Type B pancreatic cell (in vitro differentiated cells): ENCODE data around the gene TMEM72. TPM values are rescaled to one million over a fixed set of nuclear protein-coding genes. Genes with fewer than 3 reads are reported as not detected.

Source experiments
- DNase-seq: peaks from one replicate; pipeline ENCODE4 v3.0.0; 2021; ENCODE audit warnings: mixed read lengths; ENCODE audit not compliant: unreplicated experiment; ENCODE audit errors: extremely low spot score
- H3K27ac Mint-ChIP-seq: 2 replicates; pipeline ENCODE4 v1.8.0; 2021; ENCODE audit warnings: mild to moderate bottlenecking, mixed read lengths
- H3K27me3 Mint-ChIP-seq: 2 replicates; pipeline ENCODE4 v1.8.0; 2021; ENCODE audit warnings: mixed read lengths
- H3K36me3 Mint-ChIP-seq: 2 replicates; pipeline ENCODE4 v1.8.0; 2021; ENCODE audit warnings: mixed read lengths
- H3K4me1 Mint-ChIP-seq: one replicate; pipeline ENCODE4 v1.8.0; 2021; ENCODE audit warnings: mixed read lengths; ENCODE audit not compliant: unreplicated experiment
- H3K4me3 Mint-ChIP-seq: 2 replicates; pipeline ENCODE4 v1.8.0; 2021; ENCODE audit warnings: mild to moderate bottlenecking, mixed read lengths
- H3K9me3 Mint-ChIP-seq: 2 replicates; pipeline ENCODE4 v1.8.0; 2021; ENCODE audit warnings: mixed read lengths
- CTCF ChIP-seq: fragments of 200-600 bp; sonication (generic); conservative IDR thresholded peaks from 2 replicates; pipeline ENCODE4 v1.5.0; 2021; ENCODE audit warnings: antibody characterized with exemption, mild to moderate bottlenecking
- total RNA-seq: library from RNA; stranded (reverse); gene quantifications from 2 replicates; pipeline ENCODE4 v1.2.1, GENCODE V29; 2021; ENCODE audit warnings: low replicate concordance

The TMEM72 gene
- total RNA-seq, 1 donor from 2014 or later: 1.2 TPM

GRCh38 chr10:44883593-44884331, 27.4 kb upstream of the TMEM72 start:
- H3K9me3 Mint-ChIP-seq: no peaks in the 10 kb centered on the region
- no peak for TF ChIP-seq CTCF
- no peak overlapping the region for H3K27ac Mint-ChIP-seq
- no peak for DNase-seq
- H3K4me3 Mint-ChIP-seq: no peak overlapping the region
- H3K4me1 Mint-ChIP-seq: peaks cover 39% of the 10 kb centered on the region
- H3K27me3 Mint-ChIP-seq: peaks cover 27% of the 10 kb centered on the region
- H3K36me3 Mint-ChIP-seq: no peaks in the 10 kb centered on the region

GRCh38 chr10:44885710-44886109, 25.4 kb upstream of the TMEM72 start:
- no peak overlapping the region for H3K4me3 Mint-ChIP-seq
- no peak for DNase-seq
- H3K36me3 Mint-ChIP-seq: no peaks in the 10 kb centered on the region
- peaks cover 32% of the 10 kb centered on the region for H3K4me1 Mint-ChIP-seq
- H3K27ac Mint-ChIP-seq: no peak overlapping the region
- TF ChIP-seq CTCF: no peak
- H3K9me3 Mint-ChIP-seq: no peaks in the 10 kb centered on the region
- H3K27me3 Mint-ChIP-seq: peaks cover 13% of the 10 kb centered on the region

GRCh38 chr10:44886966-44887365, 24.2 kb upstream of the TMEM72 start:
- Mint-ChIP-seq H3K4me1 (peaks cover 34% of the 10 kb centered on the region), H3K4me3 (no peak overlapping the region), H3K9me3 (no peaks in the 10 kb centered on the region), H3K27ac (no peak overlapping the region), H3K27me3 (peaks cover 8% of the 10 kb centered on the region), H3K36me3 (no peaks in the 10 kb centered on the region)
- no peak for DNase-seq
- TF ChIP-seq CTCF: no peak

GRCh38 chr10:44888886-44889285, 22.3 kb upstream of the TMEM72 start:
- H3K4me3 Mint-ChIP-seq: no peak overlapping the region
- no peak overlapping the region for H3K27ac Mint-ChIP-seq
- peaks cover 28% of the 10 kb centered on the region for H3K4me1 Mint-ChIP-seq
- no peaks in the 10 kb centered on the region for H3K9me3 Mint-ChIP-seq
- H3K27me3 Mint-ChIP-seq: no peaks in the 10 kb centered on the region
- DNase-seq: no peak
- no peak for TF ChIP-seq CTCF
- H3K36me3 Mint-ChIP-seq: no peaks in the 10 kb centered on the region

GRCh38 chr10:44889834-44890233, 21.3 kb upstream of the TMEM72 start:
- no peaks in the 10 kb centered on the region for H3K36me3 Mint-ChIP-seq
- peaks cover under 1% of the 10 kb centered on the region for H3K27me3 Mint-ChIP-seq

More at GRCh38 chr10:44889834-44890233, 21.3 kb upstream of the TMEM72 start:
- Mint-ChIP-seq H3K27ac (peak overlapping the region; percentile 47), H3K4me1 (peaks cover 28% of the 10 kb centered on the region), H3K4me3 (no peak overlapping the region), H3K9me3 (no peaks in the 10 kb centered on the region)
- no peak for DNase-seq
- TF ChIP-seq CTCF: no peak
